GM18511 (cell line): ENCODE measurements around the gene PDZD2.
"Not testable (repeated sequence)": the region's sequence is repeated elsewhere in the genome, so short reads cannot be mapped to it uniquely, and the experiment has no call there.

Experiments
- ATAC-seq: cut with Tn5 transposase; IDR thresholded peaks from one replicate; pipeline ENCODE4 v1.9.1; 2021; ENCODE audit warnings: mild to moderate bottlenecking, moderate library complexity; ENCODE audit not compliant: unreplicated experiment

Gene PDZD2

GRCh38 chr5:32027093-32027716 is 388.3 kb downstream of the PDZD2 start:
- no peak for ATAC-seq

GRCh38 chr5:32027717-32028458 is 389.0 kb downstream of the PDZD2 start:
- no peak for ATAC-seq

DNA sequence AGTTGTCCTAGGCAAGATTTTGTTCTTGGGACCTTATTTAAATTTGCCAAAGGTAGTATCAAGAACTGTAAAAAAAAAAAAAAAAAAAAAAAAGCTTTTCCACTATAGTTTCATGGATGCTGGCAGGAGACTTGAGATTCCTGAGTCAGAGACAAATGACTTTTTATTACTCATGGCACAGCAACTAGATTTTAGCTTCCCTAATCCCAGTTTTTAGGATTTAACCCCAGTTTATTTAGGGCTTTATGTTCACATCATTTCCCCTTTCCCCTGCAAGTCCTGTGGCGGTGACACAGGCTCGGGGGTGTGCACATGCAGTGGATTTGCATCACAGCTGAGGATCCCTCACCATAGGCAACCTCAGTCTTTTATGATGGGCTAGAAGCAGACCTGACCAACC is 390.3 kb downstream of the PDZD2 start:
- ATAC-seq: no peak

- no peak for ATAC-seq
Measured at GRCh38 chr5:32029781-32030180, 390.9 kb downstream of the PDZD2 start.

GRCh38 chr5:32030222-32030621 is 391.3 kb downstream of the PDZD2 start:
- ATAC-seq: no peak

DNA sequence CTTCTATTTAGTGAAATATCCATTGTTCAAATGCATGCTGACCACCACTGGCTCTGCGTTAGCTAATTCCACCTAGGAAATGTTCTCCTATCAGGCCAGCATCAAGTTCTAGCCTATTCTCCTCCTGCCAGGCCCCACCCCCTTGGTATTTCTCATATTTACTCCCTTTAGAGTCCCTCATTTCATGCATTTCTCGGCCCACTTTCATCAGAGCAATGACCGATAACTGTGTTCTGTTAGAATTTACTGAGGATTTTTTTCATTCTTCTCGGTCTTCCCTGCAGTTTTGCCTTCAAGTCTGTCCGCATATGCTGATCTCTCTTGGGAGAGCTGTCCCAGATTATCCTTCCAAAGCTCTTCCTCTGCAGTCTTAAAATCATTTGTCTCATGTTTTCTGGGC is 391.8 kb downstream of the PDZD2 start:
- no peak for ATAC-seq

- no peak for ATAC-seq
Measured at GRCh38 chr5:32031089-32031488, 392.2 kb downstream of the PDZD2 start.

DNA sequence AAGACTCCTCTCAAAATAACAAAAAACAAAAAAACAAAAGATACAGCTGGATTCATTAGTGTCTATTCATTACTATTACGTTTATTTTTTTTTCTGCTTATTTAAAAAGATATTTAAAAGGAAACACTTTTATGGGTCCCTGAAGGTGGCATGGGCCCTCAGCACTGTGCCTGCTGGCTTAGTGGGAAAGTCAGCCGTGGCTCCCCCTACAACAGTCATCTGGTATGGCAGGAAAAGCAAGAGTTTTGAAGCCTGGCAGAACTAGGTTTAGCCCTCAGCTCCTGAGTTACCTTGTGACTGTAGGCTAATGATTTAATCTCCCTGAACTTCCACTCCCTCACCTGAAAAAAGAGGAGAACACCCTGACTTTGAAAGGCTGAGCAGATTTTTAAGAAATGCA is 399.6 kb downstream of the PDZD2 start:
- ATAC-seq: no peak

GRCh38 chr5:32039133-32039532 is 400.2 kb downstream of the PDZD2 start:
- not testable (repeated sequence) for ATAC-seq

DNA sequence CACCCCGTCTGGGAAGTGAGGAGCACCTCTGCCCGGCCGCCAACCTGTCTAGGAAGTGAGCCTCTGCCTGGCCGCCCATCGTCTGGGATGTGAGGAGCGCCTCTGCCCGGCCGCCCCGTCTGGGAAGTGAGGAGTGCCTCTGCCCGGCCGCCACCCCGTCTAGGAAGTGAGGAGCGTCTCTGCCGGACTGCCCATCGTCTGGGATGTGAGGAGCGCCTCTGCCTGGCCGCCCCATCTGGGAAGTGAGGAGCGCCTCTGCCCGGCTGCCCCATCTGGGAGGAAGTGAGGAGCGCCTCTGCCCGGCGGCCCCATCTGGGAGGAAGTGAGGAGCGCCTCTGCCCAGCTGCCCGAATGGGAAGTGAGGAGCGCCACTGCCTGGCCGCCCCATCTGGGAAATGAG is 400.7 kb downstream of the PDZD2 start:
- not testable (repeated sequence) for ATAC-seq

- not testable (repeated sequence) for ATAC-seq
Measured at GRCh38 chr5:32040181-32040695, 401.3 kb downstream of the PDZD2 start.

DNA sequence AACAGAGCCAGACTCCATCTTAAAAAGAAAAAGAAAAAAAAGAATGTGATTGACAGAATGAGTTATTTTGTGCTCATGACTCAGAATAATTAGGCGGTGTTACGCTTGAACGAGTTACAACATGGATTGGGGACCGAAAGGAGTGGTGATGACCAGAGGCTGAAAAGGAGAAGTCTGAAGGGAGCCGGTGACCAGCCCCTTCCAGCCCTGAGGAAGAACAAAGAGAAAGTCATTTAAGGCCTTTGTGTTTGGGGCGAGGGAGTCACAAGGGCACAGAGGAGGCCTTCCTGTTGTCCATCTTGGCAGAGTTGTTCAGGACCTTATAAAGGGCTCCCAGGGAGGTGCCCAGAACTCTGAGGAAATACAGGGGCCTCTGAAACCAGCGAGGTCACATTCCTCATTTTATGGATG is 403.6 kb downstream of the PDZD2 start:
- ATAC-seq: no peak

GRCh38 chr5:32043105-32043504 is 404.2 kb downstream of the PDZD2 start:
- ATAC-seq: no peak

- ATAC-seq: no peak
Measured at GRCh38 chr5:32044434-32044833, 405.5 kb downstream of the PDZD2 start.

DNA sequence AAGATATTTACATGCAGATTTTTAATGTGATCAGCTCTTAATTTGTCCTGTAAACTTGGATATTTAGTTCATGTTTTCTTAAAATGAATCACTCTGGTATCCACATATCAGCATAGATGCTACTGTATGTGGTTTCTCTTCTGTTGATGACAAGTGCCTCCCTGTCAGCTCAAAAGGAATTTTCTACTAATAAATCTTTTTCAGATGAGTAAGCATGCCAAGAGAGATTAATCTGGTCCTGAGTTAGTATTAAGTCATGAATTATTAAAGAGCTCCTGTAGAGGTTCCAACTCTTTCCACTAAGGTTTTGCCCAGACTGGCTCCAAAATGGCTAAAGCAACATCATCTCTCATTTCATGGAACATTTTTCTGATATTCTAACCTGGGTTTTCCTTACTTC is 406.0 kb downstream of the PDZD2 start:
- ATAC-seq: no peak

DNA sequence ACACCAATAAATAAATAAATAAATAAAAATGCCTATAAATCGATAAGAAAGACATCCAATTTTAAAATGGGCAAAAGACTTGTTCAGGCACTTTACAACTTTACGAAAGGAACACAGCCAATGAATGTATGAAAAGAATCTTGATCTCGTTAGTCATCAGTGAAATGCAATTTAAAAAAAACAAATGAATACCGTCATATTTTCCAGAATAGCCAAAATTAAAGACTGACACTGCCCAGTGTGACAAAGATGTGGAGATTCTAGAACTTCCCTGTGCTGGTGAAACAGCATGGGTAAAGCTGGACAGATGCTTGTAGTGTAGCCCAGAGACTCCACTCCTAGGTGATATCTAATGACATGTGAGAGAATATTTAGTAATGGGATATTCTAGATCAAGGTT is 408.1 kb downstream of the PDZD2 start:
- ATAC-seq: no peak

GRCh38 chr5:32051796-32052195 is 412.9 kb downstream of the PDZD2 start:
- ATAC-seq: no peak

DNA sequence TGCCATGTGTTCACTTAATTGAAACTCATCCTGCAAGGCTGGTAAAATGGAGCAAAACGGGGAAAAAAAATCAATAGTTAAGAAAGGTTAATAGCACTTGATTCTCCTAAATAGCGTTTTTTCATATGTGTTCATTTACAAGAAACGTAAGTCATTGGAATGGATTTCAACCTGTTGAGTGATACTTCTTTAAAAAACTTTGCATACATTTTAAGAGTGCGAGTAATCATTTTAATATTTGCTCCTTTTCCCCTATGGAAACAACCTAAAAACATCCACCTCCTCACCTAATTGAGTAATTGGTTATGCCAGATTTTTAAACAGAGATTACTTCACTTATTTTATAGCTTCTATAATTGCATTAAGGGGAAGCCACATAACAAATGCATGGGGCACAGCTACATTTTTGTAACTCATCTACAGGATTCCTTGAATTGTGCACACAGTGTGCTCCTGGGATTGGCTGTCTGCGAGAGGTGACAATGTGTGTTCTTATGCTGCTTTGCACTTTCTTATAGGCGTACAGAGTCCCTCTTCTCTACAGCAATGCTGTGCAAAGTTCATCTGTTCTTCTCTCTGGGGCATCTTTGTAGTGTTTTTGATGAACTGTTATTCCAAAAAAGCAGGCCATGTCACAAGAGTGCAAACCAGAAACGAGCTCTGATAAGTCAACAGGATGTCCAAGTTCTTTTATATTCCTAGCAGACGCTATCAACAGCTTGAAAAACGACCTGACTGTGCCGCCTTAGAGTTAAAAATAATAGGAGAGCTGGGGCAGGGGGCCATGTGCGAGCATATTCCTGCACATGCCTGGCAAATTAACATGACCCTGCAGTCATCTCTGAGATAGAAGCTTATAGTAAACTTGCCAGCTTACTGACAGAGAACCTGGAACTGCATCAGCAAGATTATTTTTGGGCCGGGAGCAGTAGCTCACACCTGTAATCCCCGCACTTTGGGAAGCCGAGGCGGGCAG is 417.2 kb downstream of the PDZD2 start:
- ATAC-seq: no peak

GRCh38 chr5:32057187-32058096 is 418.5 kb downstream of the PDZD2 start:
- ATAC-seq: no peak

DNA sequence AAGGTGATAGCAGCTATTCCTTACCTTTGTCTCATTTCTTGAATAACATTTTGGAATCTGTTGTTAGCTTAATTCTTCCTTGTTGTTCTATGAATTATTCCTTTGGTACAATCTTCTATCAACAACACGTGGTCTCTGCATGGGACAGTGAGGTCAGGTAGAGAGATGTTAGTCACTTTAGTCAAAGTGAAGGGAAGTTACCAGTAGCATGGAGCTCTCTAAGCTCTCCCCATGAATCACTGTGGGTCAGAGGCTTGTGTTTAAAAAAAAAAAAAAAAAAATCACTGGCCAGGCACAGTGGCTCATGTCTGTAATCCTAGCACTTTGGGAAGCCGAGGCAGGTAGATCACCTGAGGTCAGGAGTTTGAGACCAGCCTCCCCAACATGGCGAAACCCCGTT is 419.2 kb downstream of the PDZD2 start:
- no peak for ATAC-seq
